ENCODE results near the gene ARRB1. TPM values are rescaled to one million over a fixed set of nuclear protein-coding genes. Genes with fewer than 3 reads are reported as not detected.
A peak's percentile ranks its signal among the peaks of the same experiment; 100 is the strongest.

The ARRB1 gene
- total and polyA plus RNA-seq, 9 of the 15 experiments (the other 6 are each of a cell fraction or from before 2014, with no cell fraction given) = 6.6 to 45.4 (median 28.5) TPM

DNA sequence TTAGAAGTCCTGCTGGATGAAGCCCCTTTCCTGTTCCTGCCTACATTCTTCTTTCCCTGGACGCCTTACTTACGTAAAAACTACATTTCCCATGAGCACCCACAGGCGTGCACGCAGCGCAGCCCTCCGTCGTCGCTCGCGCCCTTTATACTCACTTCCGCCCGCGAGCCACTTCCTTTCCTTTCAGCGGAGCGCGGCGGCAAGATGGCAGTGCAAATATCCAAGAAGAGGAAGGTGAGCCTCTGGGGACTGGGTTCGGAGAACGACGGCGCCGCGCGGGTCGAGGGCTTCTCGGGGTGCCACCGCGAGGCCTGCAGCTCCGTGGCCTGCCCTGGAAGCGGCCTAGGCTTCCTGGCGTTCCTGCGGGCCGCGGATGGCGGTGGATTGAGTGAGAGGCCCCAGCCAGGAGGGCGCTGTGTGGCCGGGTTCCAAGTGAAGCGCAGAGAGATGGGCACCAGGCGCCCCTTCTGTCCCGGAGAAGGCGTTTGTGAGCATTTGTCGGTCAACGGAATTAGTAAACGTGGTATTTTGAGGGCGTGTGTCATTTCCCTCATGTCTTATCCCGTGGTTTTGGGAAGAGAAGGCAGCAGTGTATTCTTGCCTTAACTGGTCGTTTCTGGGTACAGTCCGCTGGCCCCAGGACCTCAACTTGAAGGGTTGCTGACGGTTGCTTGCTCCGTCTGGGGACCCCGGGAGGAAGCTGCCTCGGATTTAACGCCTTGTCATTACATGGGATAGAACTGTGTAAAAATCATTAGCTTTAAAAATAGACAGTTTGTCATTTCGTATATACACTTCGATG lies 48.1 kb upstream of the ARRB1 start, which contains the start of gene RPS3 (continued):
- peak; percentile 79 for TF ChIP-seq CBFB (CRISPR knock-in tag; IDR thresholded peaks at IDR 0.05)
- peak; percentile 58 to 94 (median 89) for TF ChIP-seq YY1 (IDR thresholded peaks at IDR 0.05; ENCODE audit: borderline replicate concordance in 1 of 3, control insufficient read depth in 1 of 3, extremely low read depth in 1 of 3, insufficient read depth in 3 of 3, insufficient read length in 1 of 3, insufficient replicate concordance in 2 of 3, low read depth in 1 of 3, low read length in 2 of 3)
- TF ChIP-seq, protein P1, sequence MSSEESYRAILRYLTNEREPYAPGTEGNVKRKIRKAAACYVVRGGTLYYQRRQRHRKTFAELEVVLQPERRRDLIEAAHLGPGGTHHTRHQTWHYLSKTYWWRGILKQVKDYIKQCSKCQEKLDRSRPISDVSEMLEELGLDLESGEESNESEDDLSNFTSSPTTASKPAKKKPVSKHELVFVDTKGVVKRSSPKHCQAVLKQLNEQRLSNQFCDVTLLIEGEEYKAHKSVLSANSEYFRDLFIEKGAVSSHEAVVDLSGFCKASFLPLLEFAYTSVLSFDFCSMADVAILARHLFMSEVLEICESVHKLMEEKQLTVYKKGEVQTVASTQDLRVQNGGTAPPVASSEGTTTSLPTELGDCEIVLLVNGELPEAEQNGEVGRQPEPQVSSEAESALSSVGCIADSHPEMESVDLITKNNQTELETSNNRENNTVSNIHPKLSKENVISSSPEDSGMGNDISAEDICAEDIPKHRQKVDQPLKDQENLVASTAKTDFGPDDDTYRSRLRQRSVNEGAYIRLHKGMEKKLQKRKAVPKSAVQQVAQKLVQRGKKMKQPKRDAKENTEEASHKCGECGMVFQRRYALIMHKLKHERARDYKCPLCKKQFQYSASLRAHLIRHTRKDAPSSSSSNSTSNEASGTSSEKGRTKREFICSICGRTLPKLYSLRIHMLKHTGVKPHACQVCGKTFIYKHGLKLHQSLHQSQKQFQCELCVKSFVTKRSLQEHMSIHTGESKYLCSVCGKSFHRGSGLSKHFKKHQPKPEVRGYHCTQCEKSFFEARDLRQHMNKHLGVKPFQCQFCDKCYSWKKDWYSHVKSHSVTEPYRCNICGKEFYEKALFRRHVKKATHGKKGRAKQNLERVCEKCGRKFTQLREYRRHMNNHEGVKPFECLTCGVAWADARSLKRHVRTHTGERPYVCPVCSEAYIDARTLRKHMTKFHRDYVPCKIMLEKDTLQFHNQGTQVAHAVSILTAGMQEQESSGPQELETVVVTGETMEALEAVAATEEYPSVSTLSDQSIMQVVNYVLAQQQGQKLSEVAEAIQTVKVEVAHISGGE (CRISPR knock-in tag; IDR thresholded peaks at IDR 0.05) = peak; percentile 78 to 95 (median 79); a peak in 5 of 6 replicates
- peak; percentile 97 for TF ChIP-seq GABPA (tag; conservative IDR thresholded peaks at IDR 0.05; ENCODE audit: low read depth)
- no peak for TF ChIP-seq ARID1B (IDR thresholded peaks at IDR 0.05)
- TF ChIP-seq CREB1 (IDR thresholded peaks at IDR 0.05) = peak; percentile 97
- TF ChIP-seq CREB1 (CRISPR knock-in tag; IDR thresholded peaks at IDR 0.05) = peak; percentile 96
- TF ChIP-seq TOE1 (IDR thresholded peaks at IDR 0.05; ENCODE audit: borderline replicate concordance) = peak; percentile 66; the same call in 1 of the 2 replicates
- TF ChIP-seq TOE1 (CRISPR knock-in tag; IDR thresholded peaks at IDR 0.05; ENCODE audit: borderline replicate concordance, low read depth) = 0 out of 2 replicates have a peak, but pooled peaks have one; percentile 71
- peak; percentile 25; the same call in 1 of the 2 replicates for TF ChIP-seq STAG1 (CRISPR knock-in tag; IDR thresholded peaks at IDR 0.05; ENCODE audit: borderline replicate concordance)
- TF ChIP-seq, protein P2, sequence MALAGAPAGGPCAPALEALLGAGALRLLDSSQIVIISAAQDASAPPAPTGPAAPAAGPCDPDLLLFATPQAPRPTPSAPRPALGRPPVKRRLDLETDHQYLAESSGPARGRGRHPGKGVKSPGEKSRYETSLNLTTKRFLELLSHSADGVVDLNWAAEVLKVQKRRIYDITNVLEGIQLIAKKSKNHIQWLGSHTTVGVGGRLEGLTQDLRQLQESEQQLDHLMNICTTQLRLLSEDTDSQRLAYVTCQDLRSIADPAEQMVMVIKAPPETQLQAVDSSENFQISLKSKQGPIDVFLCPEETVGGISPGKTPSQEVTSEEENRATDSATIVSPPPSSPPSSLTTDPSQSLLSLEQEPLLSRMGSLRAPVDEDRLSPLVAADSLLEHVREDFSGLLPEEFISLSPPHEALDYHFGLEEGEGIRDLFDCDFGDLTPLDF (CRISPR knock-in tag; IDR thresholded peaks at IDR 0.05) = peak; percentile 89
- no peak for TF ChIP-seq MXI1 (IDR thresholded peaks at IDR 0.05; ENCODE audit: low read depth, low read length)
- no peak for TF ChIP-seq ZNF77 (CRISPR knock-in tag; IDR thresholded peaks at IDR 0.05)
- TF ChIP-seq CBX8 (IDR thresholded peaks at IDR 0.05; ENCODE audit: borderline replicate concordance, extremely low read depth, low read depth, low read length, poor library complexity, severe bottlenecking) = no peak
- no peak for TF ChIP-seq NFXL1 (CRISPR knock-in tag; IDR thresholded peaks at IDR 0.05)
- TF ChIP-seq ZNF778 (CRISPR knock-in tag; IDR thresholded peaks at IDR 0.05) = no peak
- peak; percentile 97 for TF ChIP-seq ELF1 (tag; IDR thresholded peaks at IDR 0.05)
- TF ChIP-seq RFX5 (IDR thresholded peaks at IDR 0.05; ENCODE audit: low read depth, low read length) = 0 out of 2 replicates have a peak, but pooled peaks have one; percentile 36
- TF ChIP-seq ZNF644 (tag; IDR thresholded peaks at IDR 0.05; ENCODE audit: low read depth) = peak; percentile 49; the same call in 1 of the 2 replicates
- peak; percentile 80 for TF ChIP-seq FOXK1 (CRISPR knock-in tag; IDR thresholded peaks at IDR 0.05; ENCODE audit: borderline replicate concordance)
- 0 out of 2 replicates have a peak, but pooled peaks have one; percentile 62 for TF ChIP-seq PTBP1 (IDR thresholded peaks at IDR 0.05; ENCODE audit: low read depth, low read length)
- no peak for TF ChIP-seq PTRF (tag; IDR thresholded peaks at IDR 0.05)
- TF ChIP-seq HMG20B (CRISPR knock-in tag; IDR thresholded peaks at IDR 0.05) = no peak
